Fibroblast of the conjunctiva (primary cell): Measurements from ENCODE around the gene POLR2C.

Source experiments
- DNase-seq: peaks from one replicate; pipeline ENCODE4 v3.0.0-alpha.2; 2010; ENCODE audit warnings: low read depth

POLR2C gene

DNA sequence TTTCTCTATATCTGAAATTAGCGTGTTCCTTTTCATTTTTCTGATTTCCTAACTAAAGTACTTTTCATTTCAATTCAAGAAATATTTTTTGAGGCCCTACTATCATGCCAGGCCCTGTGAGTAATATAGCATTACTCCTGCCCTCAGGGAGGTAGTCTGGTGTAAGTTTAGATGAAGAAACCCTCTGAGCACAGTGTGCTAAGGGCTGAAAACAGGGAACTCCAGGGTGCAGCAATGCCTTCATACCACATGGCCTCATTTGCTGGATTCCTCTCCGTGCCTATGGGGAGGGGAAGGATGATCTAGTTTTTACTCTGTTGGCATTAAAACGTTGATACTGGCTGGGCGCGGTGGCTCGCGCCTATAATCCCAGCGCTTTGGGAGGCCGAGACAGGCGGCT lies 10.5 kb upstream of the POLR2C start:
- no peak for DNase-seq

DNA sequence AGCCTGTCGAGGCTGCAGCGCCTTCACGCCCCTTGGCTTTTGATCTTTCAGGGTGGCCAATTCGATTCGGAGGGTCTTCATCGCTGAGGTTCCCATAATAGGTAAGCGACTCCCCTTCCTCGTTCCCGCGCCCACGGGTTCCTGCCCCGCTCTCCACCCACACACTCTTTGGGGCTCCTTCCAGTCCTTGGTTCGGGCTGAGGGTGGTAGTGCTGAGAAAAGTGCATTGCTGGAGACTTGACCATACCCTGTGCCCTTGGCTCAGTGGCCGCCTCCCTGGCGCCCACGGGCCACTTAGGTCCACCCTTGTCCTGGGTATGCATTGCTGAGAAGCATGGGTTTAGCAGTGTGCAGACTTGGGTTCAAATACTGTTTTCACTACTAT lies 491 bp downstream of the POLR2C start:
- no peak for DNase-seq

DNA sequence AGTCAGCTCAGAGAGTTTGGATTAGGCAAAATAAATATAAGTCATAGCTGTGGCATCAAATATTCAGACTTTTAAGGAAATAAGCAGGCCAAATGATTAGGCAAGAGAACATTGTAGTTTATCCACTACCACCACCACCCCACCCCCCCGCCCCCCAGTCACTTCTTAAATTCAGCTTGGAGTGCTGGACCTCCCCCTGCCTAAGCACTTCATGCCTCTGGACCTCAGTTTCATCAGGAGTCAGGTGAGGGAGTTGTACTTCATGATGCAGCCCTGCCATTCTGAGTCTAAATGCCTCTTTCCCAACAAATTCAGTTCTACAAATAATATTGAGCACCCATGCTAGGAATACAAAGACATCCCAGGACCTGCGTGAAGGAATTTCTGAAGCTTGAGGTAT lies 2.0 kb downstream of the POLR2C start:
- DNase-seq: no peak

DNA sequence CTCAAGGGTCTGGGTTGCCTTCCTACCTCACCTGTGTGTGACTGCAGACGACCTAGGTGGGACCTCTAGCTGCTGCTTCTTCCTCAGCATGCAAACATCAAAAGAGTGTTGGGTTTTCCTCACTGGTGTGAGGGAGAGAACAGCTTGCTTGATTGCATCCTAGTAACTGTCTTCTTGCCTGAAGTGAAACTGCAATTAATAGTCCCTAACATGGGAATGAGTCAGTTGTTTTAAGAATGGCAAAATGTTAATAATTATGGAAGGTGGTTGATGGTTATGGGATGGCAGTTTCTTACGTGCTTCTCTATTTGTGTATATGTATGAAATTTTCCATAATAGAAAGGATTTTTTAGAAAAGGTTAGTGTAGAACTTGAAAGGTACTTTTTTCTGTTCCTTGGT lies 5.9 kb downstream of the POLR2C start:
- DNase-seq: no peak

- no peak for DNase-seq
Measured at GRCh38 chr16:57469046-57469445, 6.6 kb downstream of the POLR2C start.

DNA sequence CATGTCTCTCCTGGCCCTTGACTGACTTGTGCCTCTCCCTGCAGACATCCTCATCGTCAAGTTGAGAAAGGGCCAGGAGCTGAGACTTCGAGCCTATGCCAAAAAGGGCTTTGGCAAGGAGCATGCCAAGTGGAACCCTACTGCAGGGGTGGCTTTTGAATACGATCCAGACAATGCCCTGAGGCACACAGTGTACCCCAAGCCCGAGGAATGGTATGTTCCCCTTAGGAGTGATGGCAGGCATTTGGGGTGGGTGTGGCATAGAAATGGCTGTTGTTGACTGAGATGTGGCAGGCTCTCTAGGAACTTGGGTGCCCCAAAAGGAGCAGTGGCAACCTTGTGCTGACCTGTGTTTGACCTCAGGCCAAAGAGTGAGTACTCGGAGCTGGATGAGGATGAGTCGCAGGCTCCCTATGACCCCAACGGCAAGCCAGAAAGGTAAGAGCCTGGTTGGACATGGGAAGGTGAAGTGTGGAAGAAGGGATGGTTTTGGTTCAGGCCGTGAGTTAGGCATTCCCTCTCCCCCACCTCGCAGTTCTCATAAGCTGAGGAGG lies 7.5 kb downstream of the POLR2C start:
- no peak for DNase-seq

- DNase-seq: no peak
Measured at GRCh38 chr16:57470711-57471110, 8.2 kb downstream of the POLR2C start.

- no peak for DNase-seq
Measured at GRCh38 chr16:57471209-57471608, 8.7 kb downstream of the POLR2C start.

DNA sequence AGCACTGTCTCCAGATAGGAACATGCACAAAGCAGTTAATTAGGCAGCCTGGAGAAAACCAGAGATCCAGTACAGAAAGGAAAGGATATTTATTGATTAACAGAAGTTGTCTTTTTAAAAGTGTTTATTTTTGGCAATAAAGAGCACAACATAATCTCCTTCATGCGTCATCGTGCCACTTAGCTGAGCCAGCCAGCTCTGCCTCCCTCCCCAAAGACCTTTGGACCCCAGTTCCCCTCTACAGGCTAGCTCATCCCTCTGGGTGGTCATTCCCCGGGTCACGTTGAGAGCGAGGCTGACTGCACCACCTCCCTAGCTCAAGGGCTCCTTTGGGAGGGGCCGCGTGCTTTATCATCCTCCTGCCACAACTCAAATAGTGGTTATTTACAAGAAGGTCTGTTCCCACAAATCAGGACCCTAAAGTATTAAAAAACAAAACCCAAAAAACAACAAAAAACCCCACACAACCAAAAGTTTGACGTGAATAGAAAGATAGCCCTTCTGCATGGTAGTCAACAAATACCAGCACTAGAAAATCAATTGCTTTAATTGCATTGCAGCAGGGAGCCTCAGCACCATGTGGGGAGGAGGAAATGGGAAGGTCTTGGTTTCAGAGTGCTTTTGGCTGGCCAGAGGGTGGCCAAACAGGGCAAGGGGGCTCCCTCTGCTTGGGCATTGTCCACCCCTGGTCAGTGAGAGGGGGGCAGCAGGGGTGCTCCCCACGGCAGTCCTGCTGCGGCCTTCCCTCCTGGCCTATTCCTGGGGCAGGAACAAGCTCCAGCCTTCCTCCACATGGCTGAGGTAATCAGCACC lies 9.6 kb downstream of the POLR2C start:
- no peak for DNase-seq

DNA sequence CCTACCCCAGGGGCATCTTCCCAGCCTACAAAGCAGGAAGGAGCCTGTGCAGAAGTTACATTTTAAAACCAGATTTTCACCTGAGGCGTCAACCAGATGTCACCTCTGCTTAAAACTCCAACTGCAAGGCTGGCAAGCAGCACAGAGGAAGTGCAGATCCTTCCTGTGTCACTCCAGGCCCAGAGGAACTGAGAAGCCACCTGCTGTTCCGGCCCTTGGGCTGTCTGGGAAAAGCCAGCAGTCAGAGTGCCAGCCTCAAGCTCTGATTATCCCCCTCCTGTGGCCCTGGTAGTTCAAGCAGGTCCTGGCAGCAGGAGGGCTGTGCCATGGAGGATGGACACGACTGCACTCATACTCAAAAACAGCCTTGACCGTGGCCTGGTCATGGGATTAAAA lies 10.2 kb downstream of the POLR2C start:
- no peak for DNase-seq

DNA sequence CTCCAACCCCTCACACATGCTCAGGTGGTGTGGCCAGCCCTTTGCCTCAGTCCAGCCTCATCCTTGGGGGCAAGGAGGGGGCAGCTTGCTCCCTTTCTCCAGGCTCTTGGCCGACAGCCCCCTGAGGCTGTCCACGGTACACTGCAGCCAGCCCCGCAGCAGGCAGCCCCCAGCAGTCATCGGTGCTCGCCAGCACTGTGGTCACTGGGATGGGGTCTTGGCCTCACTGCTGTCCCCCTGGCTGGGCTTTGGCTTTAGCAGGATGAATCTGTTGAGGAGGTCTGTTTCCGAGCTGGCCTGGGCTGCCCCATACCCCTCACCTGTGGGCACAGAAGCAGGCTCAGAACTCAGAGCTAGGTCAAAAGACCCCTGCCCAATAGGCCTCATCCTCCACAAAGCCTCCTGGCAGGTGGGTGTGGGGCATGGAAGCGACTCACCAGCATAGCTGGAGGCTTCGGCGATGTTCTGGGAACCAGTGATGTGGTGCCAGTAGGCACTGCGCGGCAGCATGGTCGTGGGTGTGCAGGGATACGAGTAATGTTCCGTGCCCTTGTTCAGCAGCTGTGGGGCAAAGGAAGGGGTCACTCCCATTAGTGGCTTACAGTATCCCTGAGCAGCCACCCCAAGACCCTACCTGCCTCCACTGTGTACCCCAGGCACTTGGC lies 10.8 kb downstream of the POLR2C start:
- no peak for DNase-seq

- DNase-seq: no peak
Measured at GRCh38 chr16:57473906-57474305, 11.4 kb downstream of the POLR2C start.

DNA sequence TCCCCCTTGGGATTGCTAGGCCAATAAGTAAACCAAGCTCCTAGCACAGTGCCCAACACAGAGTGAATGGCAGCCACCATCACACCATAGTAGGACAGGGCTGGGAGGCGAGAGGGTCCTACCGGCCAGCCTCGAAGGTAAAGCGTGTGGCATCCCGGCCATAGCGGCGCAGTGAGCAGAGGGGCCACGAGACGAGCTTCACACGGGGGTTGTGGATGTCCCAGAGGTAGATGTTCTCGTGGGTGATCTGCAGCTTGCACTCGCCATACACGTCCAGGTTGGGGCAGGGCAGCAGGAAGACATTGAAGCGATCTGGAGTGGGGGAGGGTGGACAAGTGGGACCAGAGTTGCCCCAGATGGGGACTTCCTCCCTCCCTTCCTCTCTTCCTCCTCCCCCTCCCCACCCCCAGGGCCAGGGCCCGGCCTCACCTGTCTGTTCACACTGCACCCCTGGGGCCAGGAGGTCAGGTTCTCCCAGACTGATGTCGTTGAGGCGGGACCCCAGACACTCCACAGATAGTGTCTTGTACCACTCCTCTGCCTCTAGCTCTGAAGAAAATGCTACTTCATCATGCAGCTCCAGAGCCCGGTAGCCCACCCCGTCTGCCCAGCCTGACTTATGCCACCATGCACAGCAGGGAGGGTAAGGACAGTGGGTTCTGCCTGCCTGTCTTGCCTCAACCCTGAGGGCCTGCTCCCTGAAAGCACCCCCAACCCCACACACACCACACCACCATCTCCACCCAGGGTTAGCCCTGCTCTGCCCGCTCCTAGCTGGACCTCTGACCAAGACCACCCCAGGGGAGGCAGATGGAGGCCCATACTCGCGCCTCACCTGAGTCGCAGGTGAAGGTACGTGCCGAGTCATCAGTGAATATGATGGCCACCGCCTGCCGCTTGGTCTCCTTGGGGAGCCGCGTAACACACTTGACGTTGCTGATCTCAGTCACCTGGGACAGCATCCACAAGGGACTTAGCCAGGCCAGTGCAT lies 12.5 kb downstream of the POLR2C start:
- no peak for DNase-seq

DNA sequence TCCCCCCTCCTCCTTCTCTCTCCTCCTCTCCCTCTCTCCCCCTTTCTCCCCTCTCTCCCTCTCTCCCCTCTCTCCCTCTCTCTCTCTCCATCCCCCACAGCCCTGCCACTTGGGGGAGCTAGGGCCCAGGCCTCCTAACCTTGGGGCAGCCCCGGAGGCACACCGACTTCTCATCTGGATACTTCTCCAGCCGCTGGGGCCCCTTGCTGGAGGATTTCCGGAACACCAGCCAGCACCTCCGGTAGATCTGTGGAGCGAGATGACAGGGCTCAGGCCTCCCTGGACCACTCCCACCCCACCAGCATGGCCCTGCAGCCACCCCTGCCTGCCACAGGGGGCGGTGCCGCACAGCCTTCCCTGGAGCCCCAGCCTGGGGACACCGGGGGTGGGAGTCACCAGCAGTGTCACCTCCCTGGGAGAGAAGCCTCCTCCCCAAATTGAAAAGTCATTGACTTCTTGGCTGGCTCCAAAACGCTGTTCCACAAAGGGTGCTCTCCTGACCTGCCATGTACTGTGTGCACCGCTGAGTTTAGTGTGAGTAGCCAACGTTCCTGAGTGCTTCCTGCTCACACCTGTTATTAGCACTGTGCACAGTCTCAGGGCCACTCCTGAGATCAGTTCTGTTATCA lies 13.3 kb downstream of the POLR2C start:
- no peak for DNase-seq

GRCh38 chr16:57476546-57477410 lies 14.3 kb downstream of the POLR2C start:
- DNase-seq: no peak

DNA sequence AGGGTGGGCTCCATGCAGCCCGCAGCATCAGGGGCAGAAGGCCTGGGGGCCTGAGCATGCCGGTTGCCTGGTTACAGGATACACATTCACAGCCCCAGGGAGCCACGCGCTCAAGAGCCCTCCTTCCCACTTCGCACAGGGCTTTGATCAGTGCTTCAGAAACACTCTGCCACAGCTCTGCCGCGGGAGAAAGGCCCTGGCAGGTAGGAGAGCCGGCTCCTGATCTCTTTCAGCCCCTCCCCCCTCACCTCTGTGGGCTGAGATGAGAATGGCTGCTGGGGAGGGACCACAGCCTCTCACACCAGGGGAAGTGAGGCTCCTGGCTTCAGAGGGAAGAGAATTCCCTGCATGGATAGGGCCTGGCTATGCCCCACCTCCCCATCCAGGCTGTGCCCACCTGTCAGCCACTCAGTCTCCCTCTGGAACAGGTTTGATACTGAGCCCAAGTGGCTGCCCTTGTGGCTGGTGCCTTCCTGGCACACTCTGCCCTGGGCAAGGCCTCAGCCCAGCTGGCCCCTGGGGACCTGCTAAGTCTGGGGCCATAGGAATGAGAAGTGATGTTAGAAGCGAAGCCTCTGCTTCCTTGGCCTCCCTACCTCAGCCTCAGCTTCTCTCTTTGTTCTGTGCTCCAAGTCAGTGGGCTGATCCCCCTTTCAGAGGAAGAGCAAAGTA lies 15.2 kb downstream of the POLR2C start:
- no peak for DNase-seq

DNA sequence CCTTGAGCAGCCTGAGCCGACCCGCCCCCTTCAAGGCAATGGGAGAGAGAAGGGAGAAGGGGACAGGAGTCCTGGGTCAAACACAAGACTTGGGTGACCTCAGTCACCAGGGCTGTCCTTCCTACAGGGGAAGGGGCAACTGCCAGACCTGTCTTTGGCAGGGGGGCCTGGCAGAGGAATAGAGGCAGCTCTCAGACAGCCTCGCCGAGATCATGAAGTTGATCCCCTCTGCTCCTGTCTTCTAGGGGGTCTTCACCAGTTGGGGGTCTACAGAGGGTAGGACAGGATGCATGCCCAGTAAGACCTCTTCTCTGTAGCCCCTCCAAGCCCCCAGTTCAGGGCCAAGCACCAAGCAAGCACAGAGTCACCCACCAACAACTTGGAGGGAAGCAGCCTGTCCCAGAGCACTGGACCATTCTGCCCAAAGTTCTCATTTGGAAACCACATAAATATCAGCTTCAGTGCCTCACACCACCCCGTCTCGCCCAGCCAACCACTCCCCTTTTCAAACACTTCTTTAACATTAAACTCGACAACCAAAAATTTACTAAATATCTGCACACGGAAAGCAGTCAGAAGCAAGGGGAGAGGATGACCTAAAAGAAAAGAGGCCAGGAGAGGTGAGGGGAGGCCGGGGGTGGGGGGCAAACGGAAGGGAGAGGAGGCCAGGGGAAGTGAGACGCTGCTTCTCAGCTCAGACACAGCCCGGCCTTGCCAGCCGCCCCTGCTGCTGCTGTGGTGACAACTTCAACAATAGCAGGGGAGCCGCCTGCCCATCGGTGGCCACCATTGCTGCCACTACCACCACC lies 16.1 kb downstream of the POLR2C start:
- DNase-seq: no peak

DNA sequence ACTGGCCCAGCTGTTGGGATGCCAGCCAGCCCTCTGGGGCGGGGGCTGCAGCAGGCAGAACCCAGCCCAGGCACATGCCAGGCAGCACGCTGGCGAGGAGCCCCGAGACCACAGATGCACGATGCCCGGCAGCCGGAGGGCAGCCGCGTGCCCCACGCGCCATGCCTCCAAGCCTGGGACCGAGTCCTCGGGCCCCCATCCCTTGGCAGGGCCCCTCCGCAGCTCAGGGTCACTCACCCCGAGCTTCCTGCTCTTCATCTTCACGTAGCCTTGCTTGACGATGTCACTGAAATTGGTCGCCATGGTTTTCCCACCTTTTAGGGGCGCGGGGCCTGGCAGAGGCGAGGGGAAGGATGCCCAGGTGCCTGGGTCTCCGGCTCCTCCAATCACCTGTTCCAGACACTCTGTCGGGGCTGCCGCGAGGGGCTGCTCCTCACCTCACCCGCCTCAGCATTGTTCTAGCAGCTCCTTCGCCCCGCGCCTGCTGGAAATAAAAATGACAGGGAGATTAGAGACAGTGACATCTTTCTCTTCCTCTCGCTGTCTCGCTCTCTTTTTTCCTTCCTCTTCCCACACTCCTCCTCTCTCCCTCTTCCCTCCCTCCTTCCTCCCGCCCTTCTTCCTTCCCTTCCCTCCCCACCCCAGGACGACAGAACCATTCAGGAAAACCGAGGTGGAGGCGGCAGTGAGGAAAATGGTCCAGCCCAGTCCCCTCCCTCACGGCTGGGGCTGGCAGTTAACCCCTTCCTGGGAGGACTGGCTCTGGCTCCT lies 16.9 kb downstream of the POLR2C start:
- DNase-seq: peak; percentile 31
